Measurements from ENCODE around the gene PPP2R5C. TPM values are rescaled to one million over a fixed set of nuclear protein-coding genes. Genes with fewer than 3 reads are reported as not detected.

The PPP2R5C gene
- polyA plus RNA-seq, 1 donor from 2014 or later: 111 TPM

- TF ChIP-seq TAF1 (IDR thresholded peaks at IDR 0.05; ENCODE audit: low read depth) (peak; percentile 95), MXI1 (conservative IDR thresholded peaks at IDR 0.05; ENCODE audit: poor library complexity, severe bottlenecking) (peak; percentile 79), POLR2AphosphoS5 (IDR thresholded peaks at IDR 0.05) (peak; percentile 97), EP300 (conservative IDR thresholded peaks at IDR 0.05; ENCODE audit: poor library complexity, severe bottlenecking) (peak; percentile 66), SMC3 (conservative IDR thresholded peaks at IDR 0.05; ENCODE audit: poor library complexity) (peak; percentile 43), EZH2 (IDR thresholded peaks at IDR 0.05; ENCODE audit: borderline replicate concordance, insufficient read depth, low read length, poor library complexity, severe bottlenecking) (no peak), CTCF (IDR thresholded peaks at IDR 0.05; ENCODE audit: poor library complexity, severe bottlenecking) (peak; percentile 39), RAD21 (conservative IDR thresholded peaks at IDR 0.05) (no peak)
- TF ChIP-seq, protein P1, sequence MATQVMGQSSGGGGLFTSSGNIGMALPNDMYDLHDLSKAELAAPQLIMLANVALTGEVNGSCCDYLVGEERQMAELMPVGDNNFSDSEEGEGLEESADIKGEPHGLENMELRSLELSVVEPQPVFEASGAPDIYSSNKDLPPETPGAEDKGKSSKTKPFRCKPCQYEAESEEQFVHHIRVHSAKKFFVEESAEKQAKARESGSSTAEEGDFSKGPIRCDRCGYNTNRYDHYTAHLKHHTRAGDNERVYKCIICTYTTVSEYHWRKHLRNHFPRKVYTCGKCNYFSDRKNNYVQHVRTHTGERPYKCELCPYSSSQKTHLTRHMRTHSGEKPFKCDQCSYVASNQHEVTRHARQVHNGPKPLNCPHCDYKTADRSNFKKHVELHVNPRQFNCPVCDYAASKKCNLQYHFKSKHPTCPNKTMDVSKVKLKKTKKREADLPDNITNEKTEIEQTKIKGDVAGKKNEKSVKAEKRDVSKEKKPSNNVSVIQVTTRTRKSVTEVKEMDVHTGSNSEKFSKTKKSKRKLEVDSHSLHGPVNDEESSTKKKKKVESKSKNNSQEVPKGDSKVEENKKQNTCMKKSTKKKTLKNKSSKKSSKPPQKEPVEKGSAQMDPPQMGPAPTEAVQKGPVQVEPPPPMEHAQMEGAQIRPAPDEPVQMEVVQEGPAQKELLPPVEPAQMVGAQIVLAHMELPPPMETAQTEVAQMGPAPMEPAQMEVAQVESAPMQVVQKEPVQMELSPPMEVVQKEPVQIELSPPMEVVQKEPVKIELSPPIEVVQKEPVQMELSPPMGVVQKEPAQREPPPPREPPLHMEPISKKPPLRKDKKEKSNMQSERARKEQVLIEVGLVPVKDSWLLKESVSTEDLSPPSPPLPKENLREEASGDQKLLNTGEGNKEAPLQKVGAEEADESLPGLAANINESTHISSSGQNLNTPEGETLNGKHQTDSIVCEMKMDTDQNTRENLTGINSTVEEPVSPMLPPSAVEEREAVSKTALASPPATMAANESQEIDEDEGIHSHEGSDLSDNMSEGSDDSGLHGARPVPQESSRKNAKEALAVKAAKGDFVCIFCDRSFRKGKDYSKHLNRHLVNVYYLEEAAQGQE (IDR thresholded peaks at IDR 0.05; ENCODE audit: borderline replicate concordance): peak; percentile 90
- H3K36me3 ChIP-seq (ENCODE audit: insufficient read depth, low read length): no peaks in the 10 kb centered on the region
- peak overlapping the region; percentile 87 for H3K4me3 ChIP-seq (ENCODE audit: low read length)
- H3K4me2 ChIP-seq (ENCODE audit: low read length): peak overlapping the region; percentile 87
- H3K9me2 ChIP-seq (ENCODE audit: insufficient read depth, low read length): no peaks in the 10 kb centered on the region
- no peaks in the 10 kb centered on the region for H3K27me3 ChIP-seq (ENCODE audit: insufficient read depth, low read depth, low read length)
- no peaks in the 10 kb centered on the region for H3K79me2 ChIP-seq (replicated peaks; ENCODE audit: insufficient read depth, low read length)
- H2AFZ ChIP-seq (ENCODE audit: low read depth, low read length): peak overlapping the region; percentile 92
- H3K27ac ChIP-seq (ENCODE audit: low read length): peak overlapping the region; percentile 98
- no peaks in the 10 kb centered on the region for H3K9me3 ChIP-seq (ENCODE audit: low read length)
- H3F3A ChIP-seq (ENCODE audit: insufficient read depth, low read length, poor library complexity, severe bottlenecking): no peaks in the 10 kb centered on the region
- H3K9ac ChIP-seq (ENCODE audit: low read length): peak overlapping the region; percentile 96
- H4K20me1 ChIP-seq (ENCODE audit: insufficient read depth): no peaks in the 10 kb centered on the region
Observed at GRCh38 chr14:101947904-101948665, 186.6 kb downstream of the PPP2R5C start.

GRCh38 chr14:101948666-101949216 is 187.2 kb downstream of the PPP2R5C start:
- TF ChIP-seq TAF1 (IDR thresholded peaks at IDR 0.05; ENCODE audit: low read depth) (no peak), CTCF (IDR thresholded peaks at IDR 0.05; ENCODE audit: poor library complexity, severe bottlenecking) (no peak), EP300 (conservative IDR thresholded peaks at IDR 0.05; ENCODE audit: poor library complexity, severe bottlenecking) (no peak), POLR2AphosphoS5 (IDR thresholded peaks at IDR 0.05) (no peak), RAD21 (conservative IDR thresholded peaks at IDR 0.05) (no peak), SMC3 (conservative IDR thresholded peaks at IDR 0.05; ENCODE audit: poor library complexity) (no peak), MXI1 (conservative IDR thresholded peaks at IDR 0.05; ENCODE audit: poor library complexity, severe bottlenecking) (no peak), EZH2 (IDR thresholded peaks at IDR 0.05; ENCODE audit: borderline replicate concordance, insufficient read depth, low read length, poor library complexity, severe bottlenecking) (no peak)
- TF ChIP-seq, protein P1 (IDR thresholded peaks at IDR 0.05; ENCODE audit: borderline replicate concordance): no peak
- no peaks in the 10 kb centered on the region for H3K27me3 ChIP-seq (ENCODE audit: insufficient read depth, low read depth, low read length)
- H3K79me2 ChIP-seq (replicated peaks; ENCODE audit: insufficient read depth, low read length): no peaks in the 10 kb centered on the region
- peak overlapping the region; percentile 85 for H3K4me2 ChIP-seq (ENCODE audit: low read length)
- H3K36me3 ChIP-seq (ENCODE audit: insufficient read depth, low read length): no peaks in the 10 kb centered on the region
- H3K9me3 ChIP-seq (ENCODE audit: low read length): no peaks in the 10 kb centered on the region
- H3K9me2 ChIP-seq (ENCODE audit: insufficient read depth, low read length): no peaks in the 10 kb centered on the region
- peak overlapping the region; percentile 92 for H2AFZ ChIP-seq (ENCODE audit: low read depth, low read length)
- H4K20me1 ChIP-seq (ENCODE audit: insufficient read depth): no peaks in the 10 kb centered on the region
- H3F3A ChIP-seq (ENCODE audit: insufficient read depth, low read length, poor library complexity, severe bottlenecking): no peaks in the 10 kb centered on the region
- peak overlapping the region; percentile 94 for H3K27ac ChIP-seq (ENCODE audit: low read length)
- H3K4me3 ChIP-seq (ENCODE audit: low read length): peak overlapping the region; percentile 87
- H3K9ac ChIP-seq (ENCODE audit: low read length): peak overlapping the region; percentile 91
